IgD-negative memory B cell (primary cell): Measurements from ENCODE around the gene OR2AT4. TPM values are rescaled to one million over a fixed set of nuclear protein-coding genes. Genes with fewer than 3 reads are reported as not detected.
"Not testable (repeated sequence)": the region's sequence is repeated elsewhere in the genome, so short reads cannot be mapped to it uniquely, and the experiment has no call there.

Experiments used
- H3K27ac Mint-ChIP-seq, 3 donors: one replicate each; pipeline ENCODE4 v1.8.0; 2020 to 2022; ENCODE audit warnings: mild to moderate bottlenecking in 3 of 3, mixed read lengths in 3 of 3, moderate library complexity in 1 of 3
- H3K27me3 Mint-ChIP-seq: one replicate; pipeline ENCODE4 v1.8.0; 2021; ENCODE audit warnings: mixed read lengths
- H3K36me3 Mint-ChIP-seq: one replicate; pipeline ENCODE4 v1.8.0; 2020; ENCODE audit warnings: mild to moderate bottlenecking, mixed read lengths
- H3K4me1 Mint-ChIP-seq, 3 donors: one replicate each; pipeline ENCODE4 v1.8.0; 2020 to 2022; ENCODE audit warnings: mixed read lengths in 3 of 3, mild to moderate bottlenecking in 1 of 3
- H3K4me3 Mint-ChIP-seq, 4 donors: one replicate each; pipeline ENCODE4 v1.8.0; 2020 to 2022; ENCODE audit warnings: mild to moderate bottlenecking in 4 of 4, mixed read lengths in 4 of 4, moderate library complexity in 3 of 4
- H3K9me3 Mint-ChIP-seq, 3 donors: one replicate each; pipeline ENCODE4 v1.8.0; 2020 to 2021; ENCODE audit warnings: mixed read lengths in 3 of 3, mild to moderate bottlenecking in 1 of 3
- polyA plus RNA-seq: library from polyadenylated mRNA; unstranded; fragments of 300-500 nt; fragmentation: Illumina TruSeq; gene quantifications from one replicate; pipeline ENCODE4 v1.2.3, GENCODE V29; 2021

Gene OR2AT4
- polyA plus RNA-seq, 1 donor from 2014 or later = not detected

GRCh38 chr11:75063741-75064314 lies 32.8 kb downstream of the OR2AT4 start:
- Mint-ChIP-seq H3K27ac (no peak overlapping the region), H3K4me1 (no peaks in the 10 kb centered on the region), H3K36me3 (peaks cover 3% of the 10 kb centered on the region), H3K27me3 (peaks cover 15% of the 10 kb centered on the region), H3K4me3 (no peak overlapping the region), H3K9me3 (no peaks in the 10 kb centered on the region)

- Mint-ChIP-seq H3K4me1 (no peaks in the 10 kb centered on the region), H3K27ac (no peak overlapping the region), H3K4me3 (no peak overlapping the region), H3K36me3 (no peaks in the 10 kb centered on the region), H3K27me3 (peaks cover 9% of the 10 kb centered on the region), H3K9me3 (peaks cover 0 to 1% (median 0%) of the 10 kb centered on the region in 3 donors)
Measured at GRCh38 chr11:75059299-75059698, 37.4 kb downstream of the OR2AT4 start.

DNA sequence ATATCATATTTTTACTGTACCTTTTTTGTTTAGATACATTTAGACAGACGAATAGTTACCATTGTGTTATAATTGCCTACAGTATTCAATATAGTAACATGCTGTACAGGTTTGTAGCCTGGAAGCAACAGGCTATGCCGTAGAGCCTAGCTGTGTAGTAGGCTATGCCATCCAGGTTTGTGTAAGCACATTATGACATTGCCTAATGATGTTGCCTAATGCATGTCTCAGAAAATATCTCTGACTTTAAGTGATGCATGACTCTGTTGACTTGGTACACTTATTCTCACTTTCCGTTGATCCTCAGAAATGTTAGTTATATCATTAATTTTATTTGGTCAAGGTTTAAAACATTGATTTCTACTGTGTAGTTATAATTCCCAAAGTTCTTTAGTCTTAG lies 39.9 kb downstream of the OR2AT4 start:
- Mint-ChIP-seq H3K9me3 (peaks cover 1 to 18% (median 6%) of the 10 kb centered on the region in 3 donors), H3K36me3 (peaks cover 3% of the 10 kb centered on the region), H3K27me3 (peaks cover 7% of the 10 kb centered on the region), H3K27ac (no peak overlapping the region), H3K4me1 (peaks cover 0 to 4% (median 0%) of the 10 kb centered on the region in 3 donors), H3K4me3 (no peak overlapping the region)

GRCh38 chr11:75055511-75055910 lies 41.2 kb downstream of the OR2AT4 start:
- no peak overlapping the region for H3K4me3 Mint-ChIP-seq
- peaks cover 6% of the 10 kb centered on the region for H3K27me3 Mint-ChIP-seq
- peaks cover 3% of the 10 kb centered on the region for H3K36me3 Mint-ChIP-seq
- H3K4me1 Mint-ChIP-seq = peaks cover 0 to 4% (median under 1%) of the 10 kb centered on the region in 3 donors
- peaks cover 1 to 18% (median 6%) of the 10 kb centered on the region in 3 donors for H3K9me3 Mint-ChIP-seq
- no peak overlapping the region for H3K27ac Mint-ChIP-seq

- no peaks in the 10 kb centered on the region for H3K27me3 Mint-ChIP-seq
- H3K27ac Mint-ChIP-seq = no peak overlapping the region
- peaks cover 3% of the 10 kb centered on the region for H3K36me3 Mint-ChIP-seq
- H3K4me3 Mint-ChIP-seq = no peak overlapping the region
- peaks cover 1 to 29% (median 16%) of the 10 kb centered on the region in 3 donors for H3K4me1 Mint-ChIP-seq
- H3K9me3 Mint-ChIP-seq = peaks cover 0 to 18% (median 6%) of the 10 kb centered on the region in 3 donors
Measured at GRCh38 chr11:75052457-75052856, 44.2 kb downstream of the OR2AT4 start.

GRCh38 chr11:75051043-75051442 lies 45.6 kb downstream of the OR2AT4 start:
- H3K27me3 Mint-ChIP-seq = no peaks in the 10 kb centered on the region
- H3K27ac Mint-ChIP-seq = no peak overlapping the region
- peaks cover 1 to 29% (median 16%) of the 10 kb centered on the region in 3 donors for H3K4me1 Mint-ChIP-seq

DNA sequence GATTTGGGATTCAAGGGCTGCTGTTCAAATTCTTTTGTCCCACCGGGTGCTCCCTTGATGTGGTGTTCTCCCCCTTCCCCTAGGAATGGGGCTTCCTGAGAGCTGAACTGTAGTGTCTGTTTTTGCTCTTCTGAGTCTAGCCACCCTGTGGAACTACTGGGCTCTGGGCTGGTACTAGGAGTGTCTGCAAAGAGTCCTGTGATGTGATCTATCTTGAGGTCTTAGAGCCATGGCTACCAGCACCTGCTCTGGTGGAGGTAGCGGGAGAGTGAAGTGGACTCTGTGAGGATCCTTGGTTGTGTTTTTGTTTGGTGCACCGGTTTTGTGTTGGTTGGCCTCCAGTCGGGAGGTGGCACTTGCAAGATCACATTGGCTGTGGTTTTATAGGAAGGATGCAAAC lies 46.2 kb downstream of the OR2AT4 start:
- Mint-ChIP-seq H3K36me3 (peaks cover 3% of the 10 kb centered on the region), H3K27me3 (no peaks in the 10 kb centered on the region), H3K27ac (peak overlapping the region in 1 of 3 donors; percentile 57), H3K4me3 (no peak overlapping the region), H3K9me3 (peaks cover 0 to 18% (median 6%) of the 10 kb centered on the region in 3 donors), H3K4me1 (peaks cover 1 to 29% (median 16%) of the 10 kb centered on the region in 3 donors)

More at GRCh38 chr11:75051043-75051442, 45.6 kb downstream of the OR2AT4 start:
- H3K9me3 Mint-ChIP-seq = peaks cover 0 to 18% (median 6%) of the 10 kb centered on the region in 3 donors
- peak overlapping the region in 1 of 4 donors; percentile 43 for H3K4me3 Mint-ChIP-seq
- peaks cover 3% of the 10 kb centered on the region for H3K36me3 Mint-ChIP-seq

GRCh38 chr11:75049501-75050266 lies 47.0 kb downstream of the OR2AT4 start:
- not testable (repeated sequence) for H3K36me3 Mint-ChIP-seq, H3K27me3 Mint-ChIP-seq
- Mint-ChIP-seq H3K4me3 (peak overlapping the region in 1 of 4 donors; percentile 29), H3K9me3 (peaks cover 0 to 18% (median 6%) of the 10 kb centered on the region in 3 donors), H3K4me1 (peaks cover 1 to 29% (median 16%) of the 10 kb centered on the region in 3 donors), H3K27ac (peak overlapping the region in 2 of 3 donors; percentile 67 to 71)

DNA sequence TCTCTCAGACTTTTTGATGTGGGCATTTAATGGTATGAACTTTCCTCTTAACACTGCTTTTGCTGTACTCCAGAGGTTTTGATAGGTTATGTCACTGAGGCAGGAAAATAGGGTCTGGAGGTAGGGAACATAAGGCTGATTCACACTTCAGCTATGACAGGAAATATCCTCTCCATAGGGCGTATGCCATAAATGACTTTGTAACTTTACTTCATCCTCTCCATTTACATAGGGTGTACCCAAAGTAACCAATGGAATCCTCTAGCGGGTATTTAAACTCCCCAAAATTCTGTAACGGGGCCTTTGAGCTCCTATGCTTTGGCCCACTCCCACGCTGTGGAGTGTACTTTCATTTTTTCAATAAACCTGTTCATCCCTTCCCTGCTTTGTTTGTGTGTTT lies 49.5 kb downstream of the OR2AT4 start:
- Mint-ChIP-seq H3K9me3 (peaks cover 0 to 1% (median 0%) of the 10 kb centered on the region in 3 donors), H3K36me3 (no peaks in the 10 kb centered on the region), H3K27ac (no peak overlapping the region), H3K4me3 (no peak overlapping the region), H3K4me1 (peaks cover 1 to 25% (median 18%) of the 10 kb centered on the region in 3 donors), H3K27me3 (no peaks in the 10 kb centered on the region)

DNA sequence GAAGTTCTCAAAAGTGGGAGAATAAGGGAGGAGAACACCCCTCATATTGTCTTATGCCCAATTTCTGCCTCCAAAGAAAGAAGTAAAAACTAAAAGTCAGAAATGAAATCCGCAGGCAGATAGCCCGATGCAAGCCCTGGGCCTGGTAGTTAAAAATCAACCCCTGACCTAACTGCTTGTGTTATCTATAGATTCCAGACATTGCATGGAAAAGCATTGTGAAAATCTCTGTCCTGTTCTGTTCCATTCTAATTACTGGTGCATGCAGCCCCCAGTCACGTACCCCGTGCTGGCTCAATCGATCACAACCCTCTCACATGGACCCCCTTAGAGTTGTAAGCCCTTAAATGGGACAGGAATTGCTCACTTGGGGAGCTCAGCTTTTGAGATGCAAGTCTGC lies 50.0 kb downstream of the OR2AT4 start:
- H3K27ac Mint-ChIP-seq, H3K27me3 Mint-ChIP-seq, H3K36me3 Mint-ChIP-seq, H3K4me3 Mint-ChIP-seq, H3K9me3 Mint-ChIP-seq: not testable (repeated sequence)
- peaks cover 1 to 25% (median 18%) of the 10 kb centered on the region in 3 donors for H3K4me1 Mint-ChIP-seq

- H3K4me1 Mint-ChIP-seq = peaks cover 1 to 15% (median 9%) of the 10 kb centered on the region in 3 donors
- H3K36me3 Mint-ChIP-seq, H3K4me3 Mint-ChIP-seq, H3K27me3 Mint-ChIP-seq, H3K9me3 Mint-ChIP-seq, H3K27ac Mint-ChIP-seq: not testable (repeated sequence)
Measured at GRCh38 chr11:75044381-75045170, 52.1 kb downstream of the OR2AT4 start.

GRCh38 chr11:75041821-75042220 lies 54.9 kb downstream of the OR2AT4 start:
- not testable (repeated sequence) for H3K4me1 Mint-ChIP-seq, H3K9me3 Mint-ChIP-seq

GRCh38 chr11:75041263-75041662 lies 55.4 kb downstream of the OR2AT4 start:
- Mint-ChIP-seq H3K9me3 (peaks cover 2 to 8% (median 4%) of the 10 kb centered on the region in 3 donors), H3K27ac (no peak overlapping the region)

More at GRCh38 chr11:75041821-75042220, 54.9 kb downstream of the OR2AT4 start:
- H3K4me3 Mint-ChIP-seq, H3K27ac Mint-ChIP-seq, H3K27me3 Mint-ChIP-seq, H3K36me3 Mint-ChIP-seq: not testable (repeated sequence)

DNA sequence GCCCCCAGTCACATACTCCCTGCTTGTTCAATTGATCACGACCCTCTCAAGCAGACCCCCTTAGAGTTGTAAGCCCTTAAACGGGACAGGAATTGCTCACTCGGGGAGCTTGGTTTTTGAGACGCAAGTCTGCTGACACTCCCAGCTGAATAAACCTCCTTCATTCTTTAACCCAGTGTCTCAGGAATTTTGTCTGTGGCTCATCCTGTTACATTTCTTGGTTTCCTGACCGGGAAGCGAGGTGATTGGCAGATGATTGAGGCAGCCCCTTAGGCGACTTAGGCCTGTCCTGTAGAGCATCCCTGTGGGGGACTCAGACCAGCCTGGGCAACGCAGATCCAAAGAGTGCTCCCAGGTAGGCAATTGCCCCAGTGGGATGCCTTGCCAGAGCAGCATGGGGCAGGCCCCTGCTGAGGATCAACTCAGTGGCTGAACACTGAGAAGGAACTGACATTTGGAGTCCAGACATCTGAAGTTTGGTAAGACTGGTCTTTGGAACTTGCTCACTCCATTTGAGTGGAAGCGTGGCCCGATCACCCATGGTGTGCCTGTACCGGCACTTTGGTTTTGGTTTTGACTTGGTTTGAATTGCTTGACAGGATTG lies 56.4 kb downstream of the OR2AT4 start:
- peaks cover 4 to 6% (median 4%) of the 10 kb centered on the region in 3 donors for H3K4me1 Mint-ChIP-seq
- no peak overlapping the region for H3K4me3 Mint-ChIP-seq
- H3K27ac Mint-ChIP-seq = no peak overlapping the region
- H3K9me3 Mint-ChIP-seq = peaks cover 2 to 8% (median 4%) of the 10 kb centered on the region in 3 donors
- H3K27me3 Mint-ChIP-seq = no peaks in the 10 kb centered on the region
- H3K36me3 Mint-ChIP-seq = peaks cover 8% of the 10 kb centered on the region

More at GRCh38 chr11:75041263-75041662, 55.4 kb downstream of the OR2AT4 start:
- no peak overlapping the region for H3K4me3 Mint-ChIP-seq
- peaks cover 0 to 2% (median 0%) of the 10 kb centered on the region in 3 donors for H3K4me1 Mint-ChIP-seq
- peaks cover 8% of the 10 kb centered on the region for H3K36me3 Mint-ChIP-seq
- H3K27me3 Mint-ChIP-seq = no peaks in the 10 kb centered on the region
